ENCODE measurements around the gene TM4SF1.

- TF ChIP-seq POLR2A (IDR thresholded peaks at IDR 0.05; ENCODE audit: low read depth, low read length) (no peak), TAF1 (IDR thresholded peaks at IDR 0.05; ENCODE audit: borderline replicate concordance, low read depth, low read length) (no peak)
Measured at GRCh38 chr3:149330609-149331331, 46.7 kb downstream of the TM4SF1 start.

Measured in GM12892 (cell line).